ENCODE results near the gene CKAP2L.
"Not testable (repeated sequence)": the region's sequence is repeated elsewhere in the genome, so short reads cannot be mapped to it uniquely, and the experiment has no call there.

Gene CKAP2L

GRCh38 chr2:112725545-112726457 lies 38.6 kb downstream of the CKAP2L start:
- no peak for DNase-seq

- no peak for DNase-seq
Observed at GRCh38 chr2:112724591-112725525, 39.6 kb downstream of the CKAP2L start.

- DNase-seq = no peak
Observed at GRCh38 chr2:112723995-112724394, 40.4 kb downstream of the CKAP2L start.

- DNase-seq = no peak
Observed at GRCh38 chr2:112723547-112723940, 40.9 kb downstream of the CKAP2L start.

- no peak for DNase-seq
Observed at GRCh38 chr2:112722816-112723546, 41.4 kb downstream of the CKAP2L start.

GRCh38 chr2:112721819-112722522 lies 42.4 kb downstream of the CKAP2L start:
- no peak for DNase-seq

- DNase-seq = no peak
Observed at GRCh38 chr2:112720785-112721184, 43.6 kb downstream of the CKAP2L start, which contains the start of gene NT5DC4. Gene NT5DC4, plus strand, starts transcription at chr2:112721020. Its CDS starts 60 bp downstream, at chr2:112721080.

- no peak for DNase-seq
Observed at GRCh38 chr2:112718863-112719370, 45.5 kb downstream of the CKAP2L start.

- DNase-seq = not testable (repeated sequence)
Observed at GRCh38 chr2:112716826-112717352, 47.5 kb downstream of the CKAP2L start.

- DNase-seq = not testable (repeated sequence)
Observed at GRCh38 chr2:112716094-112716493, 48.3 kb downstream of the CKAP2L start.

GRCh38 chr2:112714836-112715631 lies 49.4 kb downstream of the CKAP2L start:
- DNase-seq = no peak

- no peak for DNase-seq
Observed at GRCh38 chr2:112714331-112714730, 50.1 kb downstream of the CKAP2L start.

GRCh38 chr2:112713926-112714325 lies 50.5 kb downstream of the CKAP2L start:
- DNase-seq = no peak

- no peak for DNase-seq
Observed at GRCh38 chr2:112713585-112713925, 50.9 kb downstream of the CKAP2L start.

GRCh38 chr2:112712903-112713584 lies 51.4 kb downstream of the CKAP2L start:
- no peak for DNase-seq

GRCh38 chr2:112712465-112712864 lies 51.9 kb downstream of the CKAP2L start:
- DNase-seq = no peak

- DNase-seq = no peak
Observed at GRCh38 chr2:112710956-112711750, 53.3 kb downstream of the CKAP2L start.

- DNase-seq = no peak
Observed at GRCh38 chr2:112709703-112710102, 54.7 kb downstream of the CKAP2L start.

- DNase-seq = no peak
Observed at GRCh38 chr2:112708968-112709367, 55.4 kb downstream of the CKAP2L start.
